Measurements from ENCODE around the gene SDK2. TPM values are rescaled to one million over a fixed set of nuclear protein-coding genes. Genes with fewer than 3 reads are reported as not detected.

The SDK2 gene
- total and polyA plus RNA-seq, 8 donors = 0.04 to 0.31 (median 0.17) TPM

DNA sequence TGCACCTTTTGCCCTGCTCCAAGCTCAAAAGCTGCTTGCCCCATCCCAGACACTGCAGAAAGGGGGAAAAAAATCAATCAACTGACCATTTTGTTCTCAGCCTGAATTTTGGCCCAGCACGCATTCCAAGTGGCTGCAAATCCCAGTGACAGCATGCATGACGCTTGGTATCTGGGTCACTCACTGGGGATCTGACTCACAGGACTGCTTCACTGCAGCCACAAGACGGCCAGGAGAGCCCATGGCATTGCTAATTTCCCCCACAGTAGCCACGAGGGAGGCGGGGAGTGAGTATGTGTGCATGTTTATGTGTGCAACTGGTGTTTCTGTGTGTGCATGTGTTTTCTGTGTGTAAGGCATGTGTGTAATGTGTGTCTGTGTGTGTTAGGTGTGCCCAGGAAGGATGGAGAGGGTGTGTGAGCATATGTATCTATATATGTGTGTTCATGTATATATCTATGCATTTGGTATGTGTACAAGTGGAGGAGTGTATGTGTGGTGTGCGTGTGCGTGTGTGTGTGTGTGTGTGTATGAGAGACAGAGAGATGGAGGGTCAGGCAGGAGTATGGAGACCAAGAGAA, 33.8 kb downstream of the SDK2 start:
- H3K36me3 ChIP-seq = no peaks in the 10 kb centered on the region
- TF ChIP-seq, protein P1, sequence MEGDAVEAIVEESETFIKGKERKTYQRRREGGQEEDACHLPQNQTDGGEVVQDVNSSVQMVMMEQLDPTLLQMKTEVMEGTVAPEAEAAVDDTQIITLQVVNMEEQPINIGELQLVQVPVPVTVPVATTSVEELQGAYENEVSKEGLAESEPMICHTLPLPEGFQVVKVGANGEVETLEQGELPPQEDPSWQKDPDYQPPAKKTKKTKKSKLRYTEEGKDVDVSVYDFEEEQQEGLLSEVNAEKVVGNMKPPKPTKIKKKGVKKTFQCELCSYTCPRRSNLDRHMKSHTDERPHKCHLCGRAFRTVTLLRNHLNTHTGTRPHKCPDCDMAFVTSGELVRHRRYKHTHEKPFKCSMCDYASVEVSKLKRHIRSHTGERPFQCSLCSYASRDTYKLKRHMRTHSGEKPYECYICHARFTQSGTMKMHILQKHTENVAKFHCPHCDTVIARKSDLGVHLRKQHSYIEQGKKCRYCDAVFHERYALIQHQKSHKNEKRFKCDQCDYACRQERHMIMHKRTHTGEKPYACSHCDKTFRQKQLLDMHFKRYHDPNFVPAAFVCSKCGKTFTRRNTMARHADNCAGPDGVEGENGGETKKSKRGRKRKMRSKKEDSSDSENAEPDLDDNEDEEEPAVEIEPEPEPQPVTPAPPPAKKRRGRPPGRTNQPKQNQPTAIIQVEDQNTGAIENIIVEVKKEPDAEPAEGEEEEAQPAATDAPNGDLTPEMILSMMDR (IDR thresholded peaks at IDR 0.05) = no peak
- H3K27me3 ChIP-seq = no peaks in the 10 kb centered on the region
- H3K4me1 ChIP-seq = no peaks in the 10 kb centered on the region
- 53 to 65% methylated on average over 7 of the region's 7 CpGs for WGBS, 2 donors
- H3K4me3 ChIP-seq = no peak overlapping the region
- no peaks in the 10 kb centered on the region for H3K9me3 ChIP-seq
- H3K27ac ChIP-seq = no peak overlapping the region
- ATAC-seq = no peak
- FAIRE-seq = no peak
- DNase-seq = no peak
- intact Hi-C loops (cut with DNase I) = no loop called here

DNA sequence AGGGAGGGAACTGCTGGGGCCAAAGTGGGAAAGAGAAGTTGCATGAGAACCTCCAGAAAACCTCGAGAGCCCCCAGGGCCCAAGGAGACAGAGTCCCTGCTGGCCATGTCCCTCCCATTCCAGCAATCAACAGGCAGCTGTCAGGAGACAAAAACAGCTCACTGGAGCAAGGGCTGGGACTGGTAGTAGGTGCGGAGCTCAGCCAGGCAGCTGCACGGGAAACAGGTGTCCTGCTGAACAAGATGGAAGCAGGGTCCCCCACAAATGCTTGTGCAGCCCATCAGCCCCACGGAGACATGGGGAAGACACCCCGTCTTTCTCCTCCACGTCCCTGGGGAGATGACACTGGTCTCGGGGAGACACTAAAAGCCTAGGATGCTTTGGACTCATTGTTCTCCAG, 34.5 kb downstream of the SDK2 start:
- H3K36me3 ChIP-seq = no peaks in the 10 kb centered on the region
- peak in 1 of 6 donors; percentile 24 for DNase-seq
- intact Hi-C loops (cut with DNase I) = no loop called here
- no peak for ATAC-seq
- H3K9me3 ChIP-seq = no peaks in the 10 kb centered on the region
- TF ChIP-seq, protein P1 (IDR thresholded peaks at IDR 0.05) = no peak
- no peak overlapping the region for H3K27ac ChIP-seq
- FAIRE-seq = no peak
- WGBS, 2 donors = 50 to 52% methylated on average over 7 of the region's 7 CpGs
- H3K4me1 ChIP-seq = no peaks in the 10 kb centered on the region
- no peak overlapping the region for H3K4me3 ChIP-seq
- no peaks in the 10 kb centered on the region for H3K27me3 ChIP-seq

DNA sequence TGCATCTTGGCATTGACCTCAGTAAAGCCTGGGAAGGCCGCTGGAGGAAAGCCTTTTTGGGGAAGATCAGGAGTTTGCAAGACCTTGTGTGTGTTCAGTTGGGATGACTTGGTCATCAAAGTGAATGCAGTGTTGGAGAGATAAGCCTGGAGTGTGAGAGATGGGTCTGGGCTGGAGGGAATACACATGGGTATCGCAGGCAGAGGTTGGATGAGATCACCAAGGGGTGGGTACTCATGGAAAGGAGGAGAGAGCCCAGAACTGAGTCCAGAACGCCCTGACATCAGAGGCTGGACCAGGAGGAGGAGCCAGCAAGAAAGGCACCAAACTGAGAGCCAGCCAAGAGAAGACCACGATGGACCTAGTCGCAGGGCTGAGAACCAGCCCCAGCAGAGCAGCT, 35.2 kb downstream of the SDK2 start:
- no peaks in the 10 kb centered on the region for H3K36me3 ChIP-seq
- TF ChIP-seq, protein P1 (IDR thresholded peaks at IDR 0.05) = no peak
- H3K27me3 ChIP-seq = no peaks in the 10 kb centered on the region
- H3K9me3 ChIP-seq = no peaks in the 10 kb centered on the region
- ATAC-seq (no peak), FAIRE-seq (no peak), DNase-seq (no peak)
- no peaks in the 10 kb centered on the region for H3K4me1 ChIP-seq
- H3K4me3 ChIP-seq = no peak overlapping the region
- no peak overlapping the region for H3K27ac ChIP-seq
- WGBS, 2 donors = 58 to 79% methylated on average over 5 of the region's 5 CpGs
- intact Hi-C loops (cut with DNase I) = no loop called here

DNA sequence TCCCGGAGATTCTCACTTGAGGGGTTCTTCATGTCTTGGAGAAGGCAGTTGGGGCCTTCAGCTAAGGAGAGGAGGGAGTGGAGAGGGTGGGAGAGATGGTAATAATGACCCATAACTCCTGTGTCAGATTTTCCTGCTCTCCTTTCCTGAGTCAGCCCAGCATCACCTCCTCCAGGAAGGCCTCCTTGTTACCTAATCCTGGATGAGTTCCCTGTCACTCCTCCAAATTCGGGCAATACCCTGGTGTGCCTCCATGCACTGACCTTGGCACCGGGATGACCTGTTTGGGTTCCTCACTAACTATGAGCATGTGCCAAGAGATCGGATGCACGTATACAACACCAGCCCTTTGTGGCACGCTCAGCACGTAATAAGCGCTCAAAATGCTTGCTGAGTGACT, 38.8 kb downstream of the SDK2 start:
- FAIRE-seq (no peak), ATAC-seq (no peak), DNase-seq (peak in 1 of 6 donors; percentile 14)
- TF ChIP-seq, protein P1 (IDR thresholded peaks at IDR 0.05) = no peak
- H3K36me3 ChIP-seq = no peaks in the 10 kb centered on the region
- H3K27me3 ChIP-seq = no peaks in the 10 kb centered on the region
- WGBS, 2 donors = 67 to 81% methylated on average over 8 of the region's 8 CpGs
- H3K9me3 ChIP-seq = no peaks in the 10 kb centered on the region
- no peak overlapping the region for H3K4me3 ChIP-seq
- intact Hi-C loops (cut with DNase I) = no loop called here
- no peaks in the 10 kb centered on the region for H3K4me1 ChIP-seq
- H3K27ac ChIP-seq = no peak overlapping the region

DNA sequence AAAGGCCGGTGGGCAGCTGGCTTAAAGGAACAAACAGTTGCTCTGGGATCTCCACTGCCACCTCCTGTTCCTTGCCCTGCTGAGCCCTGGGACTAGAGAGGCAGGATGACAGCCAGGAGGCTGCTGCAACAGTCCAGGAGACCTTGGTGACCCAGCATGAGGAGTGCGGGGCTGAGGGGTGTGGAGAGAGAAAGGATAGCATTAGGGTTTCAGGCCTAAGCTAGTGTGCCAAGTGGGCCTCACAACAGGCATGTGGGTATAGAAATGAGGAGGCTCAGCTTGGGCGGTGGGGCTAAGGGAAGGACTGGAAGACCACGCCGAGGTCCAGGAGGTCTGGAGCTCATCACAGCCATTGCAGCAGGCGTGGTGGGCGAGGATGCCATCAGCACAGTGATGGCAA, 39.8 kb downstream of the SDK2 start:
- Histone ChIP-seq H3K9me3 (no peaks in the 10 kb centered on the region), H3K27me3 (no peaks in the 10 kb centered on the region), H3K27ac (no peak overlapping the region), H3K4me3 (no peak overlapping the region), H3K4me1 (no peaks in the 10 kb centered on the region), H3K36me3 (no peaks in the 10 kb centered on the region)
- intact Hi-C loops (cut with DNase I) = no loop called here
- FAIRE-seq (no peak), ATAC-seq (no peak), DNase-seq (peak in 1 of 6 donors; percentile 26)
- TF ChIP-seq, protein P1 (IDR thresholded peaks at IDR 0.05) = no peak
- WGBS, 2 donors = 70 to 84% methylated on average over 7 of the region's 7 CpGs
